ENCODE data around the gene TTLL13.
"Not testable (repeated sequence)": the region's sequence is repeated elsewhere in the genome, so short reads cannot be mapped to it uniquely, and the experiment has no call there.

The TTLL13 gene

DNA sequence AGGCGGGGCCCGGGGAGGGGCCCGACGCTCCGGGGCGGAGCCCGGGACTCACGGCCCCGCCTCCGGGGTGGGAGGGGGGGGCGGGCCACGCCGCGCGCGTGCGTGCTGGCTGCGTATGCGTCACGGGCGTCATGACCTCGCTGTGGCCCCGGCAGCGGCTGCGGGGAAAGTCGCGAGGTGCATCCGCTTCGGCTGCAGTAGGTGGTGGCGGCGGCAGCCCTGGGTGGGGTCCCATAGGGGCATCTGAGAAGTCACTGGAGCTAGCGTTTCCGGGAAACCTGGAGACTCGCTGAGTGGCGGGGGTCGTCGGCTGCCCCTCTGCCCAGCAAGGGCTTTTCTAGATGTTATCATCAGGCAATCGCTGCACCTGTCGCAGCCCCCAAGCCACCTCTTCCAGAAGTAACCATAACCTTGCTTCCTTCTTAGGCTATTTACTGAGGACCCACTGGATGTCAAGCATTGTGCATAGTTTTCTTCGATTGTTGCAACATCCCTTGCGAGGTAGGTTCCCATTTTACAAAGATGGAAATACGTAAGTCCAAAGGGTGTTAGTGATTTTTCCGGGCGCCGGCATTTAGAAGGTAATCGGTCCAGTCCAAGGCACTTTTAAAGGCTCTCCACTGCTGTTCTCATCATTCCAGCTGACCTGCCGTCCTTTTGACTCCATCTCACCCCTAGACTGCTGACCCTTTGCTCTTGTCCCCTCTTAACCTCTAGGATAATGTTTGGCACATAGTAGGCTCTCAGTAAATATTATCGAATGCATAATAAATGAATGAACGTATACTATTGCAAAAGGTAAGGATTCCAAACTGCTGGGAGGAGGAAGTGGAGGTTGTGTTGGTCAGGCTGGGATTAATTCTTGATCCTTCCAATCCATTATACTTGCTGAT lies 15.0 kb upstream of the TTLL13 start, which contains the start of gene GDPGP1:
TSS of gene GDPGP1 (plus strand) at position 114 of the 893 bp plus-strand sequence. CDS start 6,700 bp downstream, outside the sequence.
- DNase-seq, result peak in 1 of 5 donors; percentile 98

DNA sequence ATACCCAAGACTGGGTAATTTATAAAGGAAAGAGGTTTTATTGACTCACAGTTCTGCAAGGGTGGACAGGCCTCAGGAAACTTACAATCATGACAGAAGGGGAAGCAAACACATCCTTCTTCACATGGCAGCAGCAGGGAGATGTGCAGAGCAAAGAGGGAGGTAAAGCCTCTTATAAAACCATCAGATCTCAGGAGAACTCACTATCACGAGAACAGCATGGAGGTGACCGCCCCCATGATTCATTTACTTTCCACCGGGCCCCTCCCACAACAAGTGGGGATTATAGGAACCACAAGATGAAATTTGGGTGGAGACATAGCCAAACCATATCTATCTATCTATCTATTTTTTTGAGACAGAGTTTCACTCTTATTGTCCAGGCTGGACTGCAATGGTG lies 10.0 kb upstream of the TTLL13 start:
- no peak for DNase-seq

DNA sequence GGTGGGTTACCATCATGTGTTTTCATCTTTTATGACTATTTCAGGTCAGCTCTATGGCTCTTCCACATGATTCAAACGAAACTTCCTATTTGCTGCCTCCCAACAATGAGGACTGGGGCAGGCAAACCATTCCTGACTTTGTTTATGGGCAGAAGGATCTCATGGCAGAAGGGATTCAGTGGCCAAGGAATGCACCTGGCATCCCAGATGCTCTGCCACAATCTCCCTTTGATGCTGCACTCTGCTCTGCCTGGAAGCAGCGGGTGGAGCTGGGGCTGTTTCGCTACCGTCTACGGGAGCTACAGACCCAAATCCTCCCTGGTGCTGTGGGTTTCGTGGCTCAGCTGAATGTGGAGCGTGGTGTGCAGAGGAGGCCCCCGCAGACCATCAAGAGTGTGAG lies 8.5 kb upstream of the TTLL13 start:
- no peak for DNase-seq

DNA sequence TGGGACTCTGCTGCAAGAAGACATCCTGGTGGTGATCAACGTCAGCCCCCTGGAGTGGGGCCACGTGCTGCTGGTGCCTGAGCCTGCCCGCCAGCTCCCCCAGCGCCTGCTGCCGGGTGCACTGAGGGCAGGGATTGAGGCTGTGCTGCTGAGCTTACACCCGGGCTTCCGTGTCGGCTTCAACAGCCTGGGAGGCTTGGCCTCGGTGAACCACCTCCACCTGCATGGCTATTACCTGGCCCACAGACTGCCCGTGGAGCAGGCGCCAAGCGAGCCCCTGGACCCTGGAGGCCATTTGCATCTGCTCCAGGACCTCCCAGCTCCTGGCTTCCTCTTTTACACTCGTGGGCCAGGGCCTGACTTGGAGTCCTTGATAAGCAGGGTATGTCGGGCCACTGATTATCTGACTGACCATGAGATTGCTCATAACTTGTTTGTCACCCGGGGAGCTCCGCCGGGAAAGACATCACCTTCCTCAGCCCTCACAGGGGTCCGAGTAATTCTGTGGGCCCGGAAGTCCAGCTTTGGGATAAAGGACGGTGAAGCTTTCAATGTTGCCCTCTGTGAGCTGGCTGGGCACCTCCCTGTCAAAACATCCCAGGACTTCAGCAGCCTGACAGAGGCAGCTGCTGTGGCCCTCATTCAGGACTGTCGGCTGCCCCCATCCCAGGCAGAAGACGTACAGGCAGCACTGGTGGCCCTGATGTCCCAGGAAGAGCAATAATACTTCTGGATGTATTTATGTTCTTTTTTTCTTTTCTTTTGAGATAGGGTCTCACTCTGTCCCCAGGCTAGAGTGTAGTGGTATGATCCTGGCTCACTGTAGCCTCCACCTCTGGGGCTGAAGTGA lies 7.8 kb upstream of the TTLL13 start:
- no peak for DNase-seq

DNA sequence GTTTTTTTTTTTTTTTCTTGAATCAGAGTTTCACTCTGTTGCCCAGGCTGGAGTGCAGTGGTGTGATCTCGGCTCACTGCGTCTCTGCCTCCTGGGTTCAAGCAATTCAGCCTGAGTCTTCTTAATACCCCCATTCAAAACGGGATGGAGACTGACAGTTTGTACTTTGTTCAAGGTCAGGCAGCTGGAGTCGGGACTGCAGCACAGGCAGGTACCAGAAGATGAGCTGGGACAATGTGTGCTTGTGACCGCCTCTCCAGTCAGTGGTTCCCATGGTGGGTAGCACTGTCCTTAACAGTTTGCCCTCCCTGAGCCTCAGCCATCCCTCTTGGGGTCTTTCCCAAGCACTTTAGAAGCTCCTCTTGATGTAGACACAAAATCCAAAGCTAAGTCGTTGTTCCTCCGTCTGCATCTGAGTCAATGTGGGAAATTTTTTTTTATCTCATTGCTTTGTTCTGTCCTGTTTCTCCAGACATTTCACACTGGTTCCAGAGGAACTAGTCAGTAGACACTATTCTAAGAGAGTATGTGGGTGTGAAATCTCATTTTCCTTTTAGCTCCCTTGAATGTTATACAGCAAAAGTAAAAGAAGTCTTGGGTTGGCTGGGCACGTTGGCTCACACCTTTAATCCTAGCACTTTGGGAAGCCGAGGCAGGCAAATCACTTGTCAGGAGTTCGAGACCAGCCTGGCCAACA lies 5.3 kb upstream of the TTLL13 start:
- DNase-seq, result no peak

DNA sequence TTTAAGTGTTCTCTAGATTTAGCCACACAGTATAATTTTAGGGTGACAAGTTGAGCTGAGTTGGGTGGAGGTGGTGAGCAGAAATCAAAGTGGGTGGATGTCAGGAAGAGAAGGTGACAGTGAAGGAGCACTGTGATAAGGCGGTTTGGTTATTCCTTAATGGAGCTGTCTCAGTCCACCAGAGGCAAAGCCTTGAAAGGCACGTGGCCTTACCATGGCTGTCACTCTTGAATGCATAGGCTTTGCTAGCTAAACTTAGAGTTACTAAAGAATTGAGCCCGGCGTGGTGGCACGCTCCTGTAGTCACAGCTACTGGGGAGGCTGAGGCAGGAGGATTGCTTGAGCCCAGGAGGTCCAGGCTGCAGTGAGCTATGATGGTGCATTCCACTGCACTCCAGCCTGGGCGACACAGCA lies 560 bp upstream of the TTLL13 start:
- DNase-seq, result no peak

DNA sequence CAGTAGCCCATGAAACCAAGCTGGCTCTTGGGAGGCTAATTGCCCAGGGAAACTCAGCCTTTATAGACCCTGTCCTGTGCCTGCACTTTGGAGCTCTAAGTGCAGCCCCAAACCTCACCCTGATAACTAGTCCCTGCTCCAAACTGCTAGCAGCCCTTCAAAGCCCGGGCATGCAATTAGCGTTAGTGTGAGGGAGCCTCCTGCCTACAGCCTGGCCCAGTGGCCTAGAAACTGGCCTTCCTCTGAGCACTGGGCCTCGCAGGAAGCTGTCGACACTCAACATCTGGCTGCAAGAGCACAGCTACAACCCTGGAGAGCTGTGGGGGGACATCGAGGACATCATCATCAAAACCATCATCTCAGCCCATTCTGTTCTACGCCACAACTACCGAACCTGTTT lies 8.4 kb downstream of the TTLL13 start:
- DNase-seq, result no peak

DNA sequence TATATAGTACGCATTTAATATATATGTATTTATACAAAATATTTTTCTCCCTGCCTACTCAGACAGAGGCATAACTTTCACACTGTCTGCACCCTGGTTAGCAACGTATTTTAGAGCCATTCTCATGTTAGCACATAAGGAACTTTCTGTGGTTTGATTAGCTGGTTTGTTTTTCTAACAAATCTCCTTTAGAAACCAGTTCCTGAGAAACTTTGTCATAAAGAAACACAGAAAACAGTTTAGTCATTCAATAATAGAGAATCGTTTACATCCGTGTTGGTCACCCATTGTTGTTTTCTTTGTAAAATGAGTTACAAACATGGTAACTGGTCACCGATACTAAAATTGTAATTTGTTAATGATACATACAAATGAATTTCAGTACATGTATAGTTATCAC lies 10.2 kb downstream of the TTLL13 start:
- peak in 1 of 5 donors; percentile 65 for DNase-seq

DNA sequence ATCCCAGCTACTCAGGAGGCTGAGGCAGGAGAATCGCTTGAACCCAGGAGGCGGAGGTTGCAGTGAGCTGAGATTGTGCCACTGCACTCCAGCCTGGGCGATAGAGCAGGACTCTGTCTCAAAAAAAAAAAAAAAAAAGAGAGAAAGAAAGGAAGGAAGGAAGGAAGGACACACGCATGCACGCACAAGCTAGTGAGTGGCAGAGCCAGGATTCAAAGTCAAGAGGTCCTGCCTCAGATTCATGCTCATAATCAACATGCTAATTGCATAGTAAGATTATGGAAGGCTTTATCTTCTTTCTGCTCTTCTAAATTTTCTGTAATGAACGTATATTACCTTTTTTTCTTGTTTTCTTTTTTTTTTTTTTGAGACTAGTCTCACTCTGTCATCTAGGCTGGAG lies 11.4 kb downstream of the TTLL13 start:
- DNase-seq, result not testable (repeated sequence)

DNA sequence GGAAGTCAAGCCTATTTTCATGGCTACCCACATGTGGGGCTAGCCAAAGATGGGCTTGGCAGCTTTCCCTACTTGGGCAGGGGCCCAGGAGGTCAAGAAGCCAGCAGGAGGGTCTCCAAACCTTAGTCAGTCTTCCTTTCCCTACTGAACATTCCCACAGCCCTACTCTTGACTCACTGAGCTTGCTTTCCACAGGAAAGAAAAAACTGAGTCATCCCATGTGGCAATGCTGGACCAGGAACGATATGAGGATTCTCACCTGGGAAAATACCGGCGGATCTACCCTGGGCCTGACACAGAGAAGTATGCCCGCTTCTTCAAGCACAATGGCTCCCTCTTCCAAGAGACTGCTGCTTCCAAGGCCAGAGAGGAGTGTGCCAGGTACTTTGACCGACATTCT lies 12.5 kb downstream of the TTLL13 start:
- no peak for DNase-seq

DNA sequence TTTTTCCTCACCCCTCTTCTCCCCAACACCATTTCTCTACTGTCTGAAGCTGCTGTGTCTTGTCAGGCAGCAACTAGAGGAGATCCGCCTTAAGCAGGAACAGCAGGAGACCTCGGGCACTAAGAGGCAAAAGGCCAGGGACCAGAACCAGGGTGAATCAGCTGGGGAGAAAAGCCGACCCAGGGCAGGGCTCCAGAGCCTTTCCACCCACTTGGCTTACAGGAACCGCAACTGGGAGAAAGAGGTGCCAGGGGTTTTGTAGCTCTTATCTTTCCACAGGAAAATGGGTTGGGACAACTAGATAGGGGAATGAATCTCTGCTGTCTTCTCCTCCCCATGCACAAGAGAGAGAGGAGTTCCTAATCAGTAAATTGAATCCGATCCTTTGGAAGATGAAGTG lies 13.1 kb downstream of the TTLL13 start:
- DNase-seq, result no peak

DNA sequence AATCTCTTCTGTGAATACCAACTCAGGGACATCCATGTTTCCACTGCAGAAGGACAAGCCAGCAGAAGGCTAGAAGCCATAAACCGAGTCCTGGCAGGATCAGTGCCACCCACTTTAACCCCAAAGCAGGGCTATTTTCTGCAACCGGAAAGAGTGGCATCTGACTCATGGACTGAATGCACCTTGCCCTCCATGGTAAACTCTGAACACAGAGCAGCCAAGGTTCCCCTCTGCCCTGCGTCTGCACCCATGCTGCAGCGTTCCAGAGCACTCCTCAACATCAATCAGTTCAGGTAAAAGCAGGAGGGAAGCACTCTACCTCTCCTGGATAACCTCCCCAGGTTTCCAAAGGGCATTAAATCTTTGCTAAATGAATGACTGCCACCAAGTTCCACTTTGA lies 15.3 kb downstream of the TTLL13 start:
- DNase-seq, result peak in 1 of 5 donors; percentile 63

DNA sequence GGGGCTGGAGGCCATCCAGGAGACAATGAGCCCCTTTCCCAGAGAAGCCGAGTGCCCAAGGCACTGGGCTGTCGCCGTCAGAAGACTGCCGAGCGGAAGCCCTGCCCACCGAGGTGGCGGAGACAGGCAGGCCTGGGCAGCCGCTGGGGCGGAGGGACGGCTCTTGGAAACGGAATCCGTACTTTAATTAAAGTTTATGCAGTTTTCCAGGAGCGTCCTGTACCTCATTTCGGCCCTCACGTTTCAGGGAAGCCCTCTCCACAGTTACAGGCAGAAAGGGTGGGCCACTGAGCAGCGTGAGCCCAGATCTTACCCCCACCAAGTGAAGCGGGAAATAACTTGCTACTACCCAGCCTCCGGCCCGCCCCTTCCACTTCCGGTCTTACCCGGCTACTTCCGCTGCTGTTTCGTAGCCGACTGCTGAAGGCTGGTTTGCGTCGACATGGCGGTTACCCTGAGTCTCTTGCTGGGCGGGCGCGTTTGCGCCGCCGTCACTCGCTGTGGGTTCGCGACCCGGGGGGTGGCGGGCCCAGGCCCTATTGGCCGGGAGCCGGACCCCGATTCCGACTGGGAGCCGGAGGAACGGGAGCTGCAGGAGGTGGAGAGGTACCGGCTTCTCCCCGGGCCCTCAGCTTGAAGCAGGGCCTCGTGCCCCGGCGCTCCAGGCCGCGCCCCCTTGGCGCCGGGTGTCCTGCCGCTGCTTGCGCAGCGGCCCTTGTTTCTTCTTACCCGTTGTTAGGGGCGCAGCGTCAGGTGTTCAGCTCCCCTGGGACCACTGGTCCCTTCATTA lies 16.1 kb downstream of the TTLL13 start, which contains the start of gene NGRN:
TSS of gene NGRN (plus strand) at position 402 of the 790 bp plus-strand sequence. CDS start at position 443, 41 bp downstream.
- peak; percentile 74 to 93 (median 83) for DNase-seq

DNA sequence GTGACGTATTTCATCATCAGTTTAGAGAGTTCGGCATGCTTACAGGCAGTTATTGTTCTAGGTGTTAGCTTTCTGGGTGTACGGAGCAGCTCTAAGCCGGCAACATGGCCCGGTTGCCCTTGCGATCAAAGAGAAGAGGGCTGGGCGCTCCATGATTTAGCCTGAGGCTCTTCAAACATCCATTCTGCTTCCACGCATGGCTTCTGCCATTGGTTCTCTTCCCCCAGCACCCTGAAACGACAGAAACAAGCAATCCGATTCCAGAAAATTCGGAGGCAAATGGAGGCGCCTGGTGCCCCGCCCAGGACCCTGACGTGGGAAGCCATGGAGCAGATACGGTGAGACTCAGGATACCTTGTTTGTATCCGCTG lies 16.7 kb downstream of the TTLL13 start:
- DNase-seq, result peak in 4 of 5 donors; percentile 20 to 50 (median 33)

DNA sequence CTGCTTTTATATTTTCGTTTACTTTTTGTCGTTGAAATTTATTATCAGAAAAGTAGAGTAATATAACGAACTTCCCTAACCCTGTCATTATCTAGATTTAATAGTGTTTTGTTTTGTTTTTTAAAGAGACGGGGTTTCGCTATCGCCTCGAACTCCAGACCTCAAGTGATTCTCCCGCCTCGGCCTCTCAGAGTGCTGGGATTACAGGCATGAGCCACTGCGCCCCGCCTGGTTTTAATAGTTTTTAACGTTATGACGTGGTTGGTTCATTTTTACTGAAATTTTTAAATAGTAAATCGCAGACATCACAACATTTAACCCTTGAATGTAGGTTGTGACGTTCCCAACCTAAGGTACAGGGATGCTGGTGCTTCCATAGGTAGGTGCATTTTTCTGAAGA lies 17.1 kb downstream of the TTLL13 start:
- DNase-seq, result peak in 2 of 5 donors; percentile 26 to 27

DNA sequence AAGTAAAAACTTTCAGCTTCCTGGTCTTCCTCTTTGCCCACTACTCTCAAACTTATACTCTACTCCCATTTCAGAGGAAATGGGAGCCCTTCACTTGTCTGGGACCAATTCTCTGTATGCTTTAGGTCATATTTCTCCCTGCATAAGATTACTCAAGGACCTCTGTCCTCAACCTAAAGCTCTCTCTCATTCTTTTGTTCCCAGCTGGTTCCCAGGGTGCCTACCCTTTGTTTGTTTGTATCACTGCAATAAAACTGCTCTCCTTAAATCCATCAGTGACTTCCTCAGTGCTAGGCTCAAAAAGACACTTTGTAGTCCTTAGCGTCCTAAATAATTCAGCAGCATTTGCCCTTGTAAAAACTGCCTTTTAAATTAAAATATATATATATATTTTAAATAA lies 19.1 kb downstream of the TTLL13 start:
- no peak for DNase-seq

DNA sequence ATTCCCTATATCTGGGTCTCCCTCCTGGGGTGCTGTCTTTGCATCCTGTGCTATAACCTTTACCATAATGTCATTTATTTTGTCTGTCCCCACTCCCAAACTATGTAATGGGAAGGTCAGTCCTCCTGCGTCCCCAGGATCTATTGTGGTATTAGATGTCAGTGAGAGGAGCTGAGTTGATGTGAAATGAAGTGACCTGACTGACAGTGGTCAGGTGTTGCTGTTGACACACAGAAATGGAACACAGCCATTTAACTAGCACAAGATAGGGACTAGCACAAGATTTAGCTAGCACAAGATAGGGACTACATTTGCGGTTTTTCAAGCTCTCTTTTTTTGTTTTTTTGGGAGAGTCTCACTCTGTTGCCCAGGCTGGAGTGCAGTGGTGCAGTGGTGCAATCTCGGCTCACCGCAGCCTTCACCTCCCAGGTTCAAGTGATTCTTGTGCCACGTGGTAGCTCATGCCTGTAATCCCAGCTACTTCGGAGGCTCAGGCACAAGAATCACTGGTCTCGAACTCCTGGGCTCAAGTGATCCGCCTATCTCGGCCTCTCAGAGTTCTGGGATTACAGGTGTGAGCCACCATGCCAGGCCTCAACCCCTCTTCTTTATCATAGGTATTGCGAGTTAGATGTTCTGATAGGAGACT lies 21.3 kb downstream of the TTLL13 start:
- no peak for DNase-seq

DNA sequence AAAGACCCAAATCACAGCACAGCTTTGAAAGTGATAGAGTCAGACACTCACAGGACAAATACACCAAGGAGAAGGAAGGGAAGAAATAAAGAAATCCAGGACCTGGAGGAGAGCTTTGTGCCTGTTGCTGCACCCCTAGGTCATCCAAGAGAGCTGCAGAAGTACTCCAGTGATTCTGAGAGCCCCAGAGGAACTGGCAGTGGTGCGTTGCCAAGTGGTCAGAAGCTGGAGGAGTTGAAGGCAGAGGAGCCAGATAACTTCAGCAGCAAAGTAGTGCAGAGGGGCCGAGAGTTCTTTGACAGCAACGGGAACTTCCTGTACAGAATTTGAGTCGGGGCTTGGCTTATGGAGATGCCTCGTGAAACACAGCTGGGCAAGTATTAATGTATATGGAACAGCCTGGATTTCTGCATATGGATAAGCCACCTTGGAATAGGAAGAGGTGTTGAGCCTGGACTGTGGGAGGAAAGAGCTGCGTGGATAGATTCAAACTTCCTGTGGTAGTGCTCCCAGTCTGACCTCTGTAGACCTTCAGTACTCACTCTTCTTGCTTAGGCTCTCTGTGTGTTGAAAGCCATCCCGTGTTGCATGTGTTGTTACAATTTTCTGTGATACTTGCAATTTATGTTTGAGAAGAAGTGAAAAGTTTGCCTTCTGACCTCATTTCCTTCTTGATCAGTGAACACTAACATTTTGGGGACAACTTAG lies 22.3 kb downstream of the TTLL13 start:
- no peak for DNase-seq

DNA sequence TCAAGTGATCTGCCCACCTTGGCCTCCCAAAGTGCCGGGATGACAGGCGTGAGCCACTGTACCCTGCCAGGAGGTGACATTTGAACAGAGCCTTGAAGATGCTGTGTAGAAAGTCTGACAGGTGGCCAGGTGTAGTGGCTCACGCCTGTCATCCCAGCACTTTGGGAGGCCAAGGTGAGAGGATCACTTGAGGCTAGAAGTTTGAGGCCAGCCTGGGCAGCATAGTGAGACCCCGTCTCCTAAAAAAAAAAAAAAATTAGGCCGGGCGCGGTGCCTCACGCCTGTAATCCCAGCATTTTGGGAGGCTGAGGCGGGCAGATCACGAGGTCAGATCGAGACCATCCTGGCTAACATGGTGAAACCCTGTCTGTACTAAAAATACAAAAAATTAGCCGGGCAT lies 29.1 kb downstream of the TTLL13 start:
- not testable (repeated sequence) for DNase-seq

DNA sequence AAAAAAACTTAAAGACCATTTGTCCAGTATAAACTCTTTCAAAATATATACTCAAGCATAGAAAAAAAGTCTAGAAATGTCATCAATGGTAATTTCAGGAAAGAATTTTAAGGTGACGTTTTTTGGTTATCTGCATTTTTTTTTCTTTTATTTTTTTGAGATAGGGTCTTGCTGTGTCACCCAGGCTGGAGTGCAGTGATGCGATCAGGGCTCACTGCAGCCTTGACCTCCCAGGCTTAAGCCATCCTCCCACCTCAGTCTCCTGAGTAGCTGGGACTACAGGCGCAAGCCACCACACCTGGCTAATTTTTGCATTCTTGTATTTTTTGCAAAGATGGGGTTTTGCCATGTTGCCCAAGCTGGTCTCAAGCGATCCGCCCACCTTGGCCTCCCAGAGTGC lies 31.4 kb downstream of the TTLL13 start:
- DNase-seq, result not testable (repeated sequence)

DNA sequence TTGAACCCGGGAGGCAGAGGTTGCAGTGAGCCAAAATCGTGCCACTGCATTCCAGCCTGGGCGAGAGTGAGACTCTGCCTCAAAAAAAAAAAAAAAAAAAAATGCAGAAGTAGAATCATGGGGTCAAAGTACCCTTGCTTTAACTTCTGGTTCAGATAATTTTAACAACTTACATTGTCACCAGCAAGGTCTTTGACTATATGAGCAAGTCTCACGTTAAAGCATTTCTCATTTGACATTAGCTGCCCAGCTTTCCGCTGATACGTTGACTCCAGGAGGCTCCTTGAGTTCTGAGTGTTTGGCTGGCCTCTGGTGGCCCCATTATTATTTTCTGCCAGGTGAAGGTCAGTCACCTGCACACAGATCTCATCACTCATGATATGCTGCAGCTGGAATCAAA lies 32.3 kb downstream of the TTLL13 start:
- DNase-seq, result not testable (repeated sequence)
